ENCODE measurements around the gene PRAC1.

DNA sequence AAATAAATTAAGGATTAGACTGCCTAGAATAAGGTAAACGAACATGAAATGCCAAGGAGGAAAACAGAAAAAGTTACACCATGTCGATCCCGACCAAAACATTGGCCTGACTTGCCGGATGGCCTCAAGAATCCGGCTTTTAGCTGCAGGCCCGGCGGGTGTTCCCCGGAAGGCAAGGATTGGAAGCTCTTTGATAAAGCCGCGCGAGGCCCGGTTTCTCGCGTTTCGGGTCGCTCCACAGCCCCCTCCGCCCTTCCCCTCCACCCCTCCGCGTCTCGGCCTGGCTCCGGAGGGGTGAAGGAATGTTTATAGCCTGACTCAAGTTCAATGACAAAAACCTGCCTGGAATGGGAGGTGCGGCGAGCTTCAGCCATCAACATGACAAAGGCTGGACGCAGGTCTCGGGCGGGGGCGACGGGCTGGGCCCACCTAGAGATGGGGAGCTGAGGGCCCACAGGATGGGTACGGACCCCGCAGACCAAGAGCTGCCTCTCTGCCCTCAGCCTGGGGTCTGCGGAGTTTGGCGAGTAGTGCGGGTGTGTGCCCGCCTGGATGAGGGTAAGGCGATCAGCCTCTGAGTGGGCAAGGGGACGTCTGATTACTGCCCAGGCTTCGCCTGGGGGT is 2.6 kb downstream of the PRAC1 start:
- TF ChIP-seq, protein P1, sequence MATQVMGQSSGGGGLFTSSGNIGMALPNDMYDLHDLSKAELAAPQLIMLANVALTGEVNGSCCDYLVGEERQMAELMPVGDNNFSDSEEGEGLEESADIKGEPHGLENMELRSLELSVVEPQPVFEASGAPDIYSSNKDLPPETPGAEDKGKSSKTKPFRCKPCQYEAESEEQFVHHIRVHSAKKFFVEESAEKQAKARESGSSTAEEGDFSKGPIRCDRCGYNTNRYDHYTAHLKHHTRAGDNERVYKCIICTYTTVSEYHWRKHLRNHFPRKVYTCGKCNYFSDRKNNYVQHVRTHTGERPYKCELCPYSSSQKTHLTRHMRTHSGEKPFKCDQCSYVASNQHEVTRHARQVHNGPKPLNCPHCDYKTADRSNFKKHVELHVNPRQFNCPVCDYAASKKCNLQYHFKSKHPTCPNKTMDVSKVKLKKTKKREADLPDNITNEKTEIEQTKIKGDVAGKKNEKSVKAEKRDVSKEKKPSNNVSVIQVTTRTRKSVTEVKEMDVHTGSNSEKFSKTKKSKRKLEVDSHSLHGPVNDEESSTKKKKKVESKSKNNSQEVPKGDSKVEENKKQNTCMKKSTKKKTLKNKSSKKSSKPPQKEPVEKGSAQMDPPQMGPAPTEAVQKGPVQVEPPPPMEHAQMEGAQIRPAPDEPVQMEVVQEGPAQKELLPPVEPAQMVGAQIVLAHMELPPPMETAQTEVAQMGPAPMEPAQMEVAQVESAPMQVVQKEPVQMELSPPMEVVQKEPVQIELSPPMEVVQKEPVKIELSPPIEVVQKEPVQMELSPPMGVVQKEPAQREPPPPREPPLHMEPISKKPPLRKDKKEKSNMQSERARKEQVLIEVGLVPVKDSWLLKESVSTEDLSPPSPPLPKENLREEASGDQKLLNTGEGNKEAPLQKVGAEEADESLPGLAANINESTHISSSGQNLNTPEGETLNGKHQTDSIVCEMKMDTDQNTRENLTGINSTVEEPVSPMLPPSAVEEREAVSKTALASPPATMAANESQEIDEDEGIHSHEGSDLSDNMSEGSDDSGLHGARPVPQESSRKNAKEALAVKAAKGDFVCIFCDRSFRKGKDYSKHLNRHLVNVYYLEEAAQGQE (IDR thresholded peaks at IDR 0.05; ENCODE audit: insufficient read depth in 1 of 2, low read depth in 2 of 2, low read length in 2 of 2): no peak
- TF ChIP-seq TAF1 (IDR thresholded peaks at IDR 0.05; ENCODE audit: borderline replicate concordance, insufficient read depth, low read length) (no peak), SIN3A (IDR thresholded peaks at IDR 0.05; ENCODE audit: borderline replicate concordance, insufficient read depth, low read length) (no peak), POLR2AphosphoS5 (IDR thresholded peaks at IDR 0.05; ENCODE audit: low read depth, low read length) (no peak), FOXP2 (optimal IDR thresholded peaks at IDR 0.05; ENCODE audit: borderline replicate concordance, extremely low read depth, extremely low read length, insufficient read depth) (no peak)
